Upper lobe of left lung (tissue), 4 donors: Measurements from ENCODE around the gene SEC22A.

ENCODE experiments used
- POLR2A ChIP-seq, 4 donors: fragments of 450-650 bp; IDR thresholded peaks; one replicate each; pipeline ENCODE4 v1.5.1; 2016 to 2017; ENCODE audit warnings: antibody characterized with exemption in 4 of 4, mild to moderate bottlenecking in 2 of 4
- POLR2AphosphoS5 ChIP-seq, 2 donors: sonication (generic); formaldehyde crosslinking; IDR thresholded peaks; one replicate each; pipeline ENCODE4 v1.5.1; 2017; ENCODE audit warnings: antibody characterized with exemption in 2 of 2
- TF ChIP-seq, protein P1 (sequence below), 6 experiments: fragments of 450-650 bp in 4 of 6; fragments of 200-600 bp in 2 of 6; sonication (generic) in 2 of 6; IDR thresholded peaks; one replicate each; pipeline ENCODE4 v1.5.1; 2016 to 2019; ENCODE audit warnings: antibody characterized with exemption in 6 of 6

DNA sequence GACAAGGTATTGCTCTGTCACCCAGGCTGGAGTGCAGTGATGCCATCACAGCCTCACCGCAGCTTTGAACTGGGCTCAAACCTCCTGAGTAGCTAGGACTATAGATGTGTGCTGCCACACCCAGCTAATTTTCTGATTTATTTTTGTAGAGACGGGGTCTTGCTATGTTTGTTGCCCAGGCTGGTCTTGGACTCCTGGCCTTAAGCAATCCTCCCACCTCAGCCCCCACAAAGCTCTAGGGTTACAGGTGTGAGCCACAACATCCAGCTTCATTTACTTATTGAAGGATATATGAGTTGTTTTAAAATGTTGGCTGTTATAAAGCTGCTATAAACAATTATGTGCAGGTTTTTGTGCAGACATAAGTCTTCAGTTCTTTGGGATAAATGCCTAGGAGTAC lies 62.2 kb downstream of the SEC22A start:
- TF ChIP-seq POLR2A (IDR thresholded peaks at IDR 0.05), result no peak
- no peak for TF ChIP-seq POLR2AphosphoS5 (IDR thresholded peaks at IDR 0.05)
- TF ChIP-seq, protein P1, sequence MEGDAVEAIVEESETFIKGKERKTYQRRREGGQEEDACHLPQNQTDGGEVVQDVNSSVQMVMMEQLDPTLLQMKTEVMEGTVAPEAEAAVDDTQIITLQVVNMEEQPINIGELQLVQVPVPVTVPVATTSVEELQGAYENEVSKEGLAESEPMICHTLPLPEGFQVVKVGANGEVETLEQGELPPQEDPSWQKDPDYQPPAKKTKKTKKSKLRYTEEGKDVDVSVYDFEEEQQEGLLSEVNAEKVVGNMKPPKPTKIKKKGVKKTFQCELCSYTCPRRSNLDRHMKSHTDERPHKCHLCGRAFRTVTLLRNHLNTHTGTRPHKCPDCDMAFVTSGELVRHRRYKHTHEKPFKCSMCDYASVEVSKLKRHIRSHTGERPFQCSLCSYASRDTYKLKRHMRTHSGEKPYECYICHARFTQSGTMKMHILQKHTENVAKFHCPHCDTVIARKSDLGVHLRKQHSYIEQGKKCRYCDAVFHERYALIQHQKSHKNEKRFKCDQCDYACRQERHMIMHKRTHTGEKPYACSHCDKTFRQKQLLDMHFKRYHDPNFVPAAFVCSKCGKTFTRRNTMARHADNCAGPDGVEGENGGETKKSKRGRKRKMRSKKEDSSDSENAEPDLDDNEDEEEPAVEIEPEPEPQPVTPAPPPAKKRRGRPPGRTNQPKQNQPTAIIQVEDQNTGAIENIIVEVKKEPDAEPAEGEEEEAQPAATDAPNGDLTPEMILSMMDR (IDR thresholded peaks at IDR 0.05), result no peak
